Pons (tissue), 1 donor: Measurements from ENCODE around the gene INAFM1.
"Not testable (repeated sequence)": the region's sequence is repeated elsewhere in the genome, so short reads cannot be mapped to it uniquely, and the experiment has no call there.

ENCODE experiments used
- DNase-seq: peaks from one replicate; pipeline ENCODE4 v3.0.0-alpha.2; 2016; ENCODE audit warnings: low spot score

The INAFM1 gene

DNA sequence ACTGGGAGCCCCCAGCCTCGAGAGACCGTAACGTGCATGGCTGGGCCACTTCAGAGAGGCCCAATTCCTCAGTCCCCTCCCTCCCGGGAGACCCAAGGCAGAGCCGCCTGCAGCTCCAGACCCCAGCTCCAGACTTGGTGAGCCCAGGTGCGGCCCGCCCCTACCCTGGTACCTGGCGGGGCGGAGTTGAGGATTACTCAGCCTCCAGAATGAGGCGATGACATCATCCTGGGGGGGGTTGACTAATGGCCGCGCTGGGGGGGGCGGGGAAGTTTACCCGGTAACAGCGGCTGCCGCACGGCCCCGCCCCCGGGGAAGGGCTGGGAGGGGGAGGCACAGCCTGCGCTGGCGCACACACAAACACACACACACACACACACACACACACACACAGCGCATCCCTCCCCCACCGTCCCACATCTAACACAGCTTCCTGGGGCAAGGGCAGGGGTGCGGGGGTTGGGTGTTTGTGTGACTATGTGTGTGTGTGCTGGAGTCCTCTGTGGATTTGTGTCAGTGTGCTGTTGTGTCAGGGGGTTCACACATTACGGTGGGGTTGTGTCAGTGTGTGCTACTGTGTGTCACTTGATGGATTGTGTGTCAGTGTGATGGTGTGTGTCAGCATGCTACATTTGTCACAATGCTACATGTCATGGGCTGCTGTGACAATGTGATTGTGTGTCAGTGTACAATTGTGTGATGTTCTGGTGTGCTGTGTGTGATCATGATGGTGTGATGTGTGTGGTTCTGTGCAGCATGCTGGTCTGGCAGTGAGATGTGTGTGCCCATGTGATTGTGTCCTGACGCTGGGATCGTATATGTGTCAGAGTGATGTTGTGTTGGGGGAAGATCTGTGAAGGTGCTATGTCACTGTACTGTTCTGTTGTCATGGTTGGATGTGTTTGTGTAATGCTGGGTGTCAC, 33.4 kb upstream of the INAFM1 start:
- DNase-seq = no peak

GRCh38 chr19:47241919-47242577, 32.6 kb upstream of the INAFM1 start:
- no peak for DNase-seq

- no peak for DNase-seq
These were observed 31.3 kb upstream of the INAFM1 start for GRCh38 chr19:47243364-47243775.

GRCh38 chr19:47243776-47244547, 30.7 kb upstream of the INAFM1 start:
- peak; percentile 80 for DNase-seq

- DNase-seq = peak; percentile 59
These were observed 27.2 kb upstream of the INAFM1 start for GRCh38 chr19:47247308-47247990.

DNA sequence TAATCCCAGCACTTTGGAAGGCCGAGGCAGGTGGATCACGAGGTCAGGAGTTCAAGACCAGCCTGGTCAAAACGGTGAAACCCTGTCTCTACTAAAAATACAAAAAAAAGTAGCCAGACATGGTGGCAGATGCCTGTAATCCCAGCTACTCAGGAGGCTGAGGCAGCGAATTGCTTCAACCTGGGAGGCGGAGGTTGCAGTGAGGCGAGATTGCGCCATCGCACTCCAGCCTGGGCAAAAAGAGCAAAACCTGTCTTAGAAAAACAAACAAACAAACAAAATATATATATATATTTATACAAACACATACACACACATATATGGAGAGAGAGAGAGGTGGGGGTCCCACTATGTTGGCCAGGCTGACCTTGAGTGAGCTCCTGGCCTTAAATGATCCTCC, 21.7 kb upstream of the INAFM1 start:
- DNase-seq = not testable (repeated sequence)

DNA sequence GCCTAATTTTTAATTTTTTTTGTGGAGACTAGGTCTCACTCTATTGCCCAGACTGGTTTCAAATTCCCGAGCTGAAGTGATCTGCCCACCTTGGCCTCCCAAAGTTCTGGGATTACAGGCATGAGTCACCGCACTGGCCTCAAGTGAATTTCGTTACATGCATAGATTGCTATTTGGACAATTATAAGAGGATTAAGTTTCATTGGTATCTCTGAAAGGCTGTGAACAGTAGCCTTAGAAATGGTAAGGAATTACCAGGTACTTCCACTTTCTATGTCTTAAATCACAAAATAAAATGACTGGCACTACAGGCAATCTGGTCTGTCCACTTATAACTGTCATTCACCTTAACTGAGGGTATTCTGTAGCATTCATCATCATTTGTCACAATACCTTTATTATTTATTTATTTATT, 21.2 kb upstream of the INAFM1 start:
- DNase-seq = no peak

DNA sequence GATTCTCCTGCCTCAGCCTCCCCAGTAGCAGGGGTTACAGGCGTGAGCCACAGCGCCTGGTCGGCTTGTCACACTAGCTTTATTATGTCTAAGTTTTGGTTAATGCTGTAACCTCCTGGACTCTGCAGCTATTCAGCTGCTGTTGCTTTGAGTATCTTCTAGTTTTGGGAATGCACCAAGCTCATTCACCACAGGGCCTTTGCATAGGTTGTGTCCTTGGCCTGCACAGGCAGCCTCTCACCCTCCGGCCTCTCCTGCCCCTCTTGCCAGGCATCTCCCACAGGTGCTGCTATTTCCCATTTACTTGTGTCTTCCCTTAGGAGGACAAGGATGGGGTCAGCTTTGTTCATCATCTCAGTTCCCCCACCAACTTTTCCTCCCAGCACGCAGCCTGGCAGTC, 20.7 kb upstream of the INAFM1 start:
- no peak for DNase-seq

GRCh38 chr19:47255879-47256692, 18.6 kb upstream of the INAFM1 start, which contains the start of gene CCDC9:
Gene CCDC9, plus strand, starts transcription at chr19:47256525. Its CDS starts 1,876 bp downstream, at chr19:47258401.
- peak; percentile 94 for DNase-seq

GRCh38 chr19:47256693-47257410, 17.8 kb upstream of the INAFM1 start:
- peak; percentile 97 for DNase-seq

GRCh38 chr19:47257411-47258169, 17.1 kb upstream of the INAFM1 start:
- no peak for DNase-seq

- DNase-seq = no peak
These were observed 16.3 kb upstream of the INAFM1 start for GRCh38 chr19:47258434-47258833.

DNA sequence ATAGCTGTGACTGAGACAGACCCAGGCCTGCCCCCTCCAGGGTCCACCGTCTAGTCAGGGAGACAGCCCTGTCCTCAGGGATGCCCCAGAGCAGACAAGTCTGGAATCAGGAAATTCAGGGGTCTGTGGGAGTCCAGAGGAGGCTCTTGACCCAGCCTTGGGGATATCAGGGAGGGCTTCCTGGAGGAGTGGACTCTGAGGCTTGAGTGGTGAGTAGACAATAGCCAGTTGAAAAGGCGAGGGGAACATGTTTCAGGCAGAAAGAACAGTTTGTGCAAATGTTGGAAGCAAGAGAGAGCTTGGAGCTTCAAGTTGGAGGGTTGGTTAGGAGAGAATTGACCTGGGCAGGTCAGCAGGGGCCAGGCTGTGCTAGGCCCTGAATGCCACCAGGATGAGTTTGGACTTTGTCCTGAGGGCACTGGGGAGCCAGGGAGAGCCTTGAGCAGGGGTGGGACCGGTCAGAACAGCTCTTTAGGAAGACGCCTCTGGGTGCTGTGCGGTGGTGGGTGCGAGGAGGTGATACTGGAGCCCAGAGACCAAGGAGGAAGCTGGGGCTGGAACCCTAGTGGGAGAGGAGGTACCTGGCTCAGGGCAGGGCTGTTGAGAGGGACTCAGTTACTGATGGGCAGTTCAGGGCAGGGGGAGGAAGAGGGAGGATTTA, 15.7 kb upstream of the INAFM1 start:
- no peak for DNase-seq

GRCh38 chr19:47260476-47260875, 14.2 kb upstream of the INAFM1 start:
- no peak for DNase-seq

GRCh38 chr19:47261946-47262793, 12.5 kb upstream of the INAFM1 start:
- not testable (repeated sequence) for DNase-seq

- DNase-seq = no peak
These were observed 10.1 kb upstream of the INAFM1 start for GRCh38 chr19:47264629-47265028.

DNA sequence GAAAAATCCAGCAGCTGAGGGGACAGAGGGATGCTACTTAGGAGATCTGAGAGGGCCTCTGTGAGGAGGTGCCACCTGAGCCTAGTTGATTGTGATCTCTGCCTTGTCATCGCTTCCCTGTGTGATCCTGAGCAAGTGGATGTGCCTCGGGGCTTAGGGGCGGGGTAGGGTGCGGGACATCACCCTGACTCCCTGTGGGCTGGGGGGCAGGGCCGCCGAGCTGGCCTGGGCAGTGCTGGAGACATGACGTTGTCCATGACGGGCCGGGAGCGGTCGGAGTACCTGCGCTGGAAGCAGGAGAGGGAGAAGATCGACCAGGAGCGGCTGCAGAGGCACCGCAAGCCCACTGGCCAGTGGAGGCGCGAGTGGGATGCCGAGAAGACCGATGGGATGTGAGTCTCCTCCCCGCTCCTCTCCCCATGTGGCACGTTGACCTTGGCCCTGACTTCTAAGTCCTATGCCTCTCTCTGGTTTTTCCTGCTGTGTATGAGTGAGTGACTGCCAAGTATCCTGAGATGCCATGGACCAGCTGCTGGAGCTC, 8.2 kb upstream of the INAFM1 start:
- no peak for DNase-seq

- peak; percentile 82 for DNase-seq
These were observed 7.3 kb upstream of the INAFM1 start for GRCh38 chr19:47267350-47267759.
